Nucleus accumbens (tissue), 56 donors: ENCODE results near the gene ZNF835.

Experiments
- DNase-seq, 56 donors: peaks; one replicate each; lab custom pipeline; 2025; lab: John Stamatoyannopoulos, UW

ZNF835 gene

DNA sequence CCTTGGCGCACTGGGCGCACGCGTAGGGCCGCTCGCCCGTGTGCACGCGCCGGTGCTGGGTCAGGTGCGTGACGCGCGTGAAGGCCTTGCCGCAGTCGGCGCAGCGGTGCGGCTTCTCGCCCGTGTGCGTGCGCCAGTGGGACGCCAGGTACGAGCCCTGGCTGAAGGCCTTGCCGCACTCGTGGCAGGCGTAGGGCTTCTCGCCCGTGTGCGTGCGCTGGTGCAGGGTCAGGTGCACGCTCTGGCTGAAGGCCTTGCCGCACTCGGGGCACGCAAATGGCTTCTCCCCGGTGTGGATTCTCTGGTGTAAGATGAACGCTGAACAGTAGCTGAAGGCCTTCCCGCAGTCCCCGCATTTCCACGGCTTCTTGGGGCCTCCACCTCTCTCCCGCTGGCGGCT, 7.0 kb downstream of the ZNF835 start:
- no peak for DNase-seq

DNA sequence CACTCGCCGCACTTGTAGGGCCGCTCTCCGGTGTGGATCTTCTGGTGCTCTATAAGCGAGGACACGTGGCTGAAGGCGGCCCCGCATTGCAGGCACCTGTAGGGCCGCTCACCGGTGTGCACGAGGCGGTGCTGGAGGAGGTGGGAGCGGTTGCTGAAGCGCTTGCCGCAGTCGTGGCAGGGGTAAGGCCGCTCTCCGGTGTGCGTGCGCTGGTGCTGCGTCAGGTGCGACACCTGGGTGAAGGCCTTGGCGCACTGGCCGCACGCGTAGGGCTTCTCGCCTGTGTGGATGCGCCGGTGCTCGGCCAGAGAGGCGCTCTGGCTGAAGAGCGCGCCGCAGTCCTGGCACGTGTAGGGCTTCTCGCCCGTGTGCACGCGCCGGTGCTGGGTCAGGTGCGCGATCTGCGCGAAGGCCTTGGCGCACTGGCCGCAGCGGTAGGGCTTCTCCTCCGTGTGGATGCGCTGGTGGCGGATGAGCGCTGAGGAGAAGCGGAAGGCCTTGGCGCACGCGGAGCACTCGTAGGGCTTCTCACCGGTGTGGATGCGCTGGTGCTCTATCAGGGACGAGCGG, 7.5 kb downstream of the ZNF835 start:
- no peak for DNase-seq

DNA sequence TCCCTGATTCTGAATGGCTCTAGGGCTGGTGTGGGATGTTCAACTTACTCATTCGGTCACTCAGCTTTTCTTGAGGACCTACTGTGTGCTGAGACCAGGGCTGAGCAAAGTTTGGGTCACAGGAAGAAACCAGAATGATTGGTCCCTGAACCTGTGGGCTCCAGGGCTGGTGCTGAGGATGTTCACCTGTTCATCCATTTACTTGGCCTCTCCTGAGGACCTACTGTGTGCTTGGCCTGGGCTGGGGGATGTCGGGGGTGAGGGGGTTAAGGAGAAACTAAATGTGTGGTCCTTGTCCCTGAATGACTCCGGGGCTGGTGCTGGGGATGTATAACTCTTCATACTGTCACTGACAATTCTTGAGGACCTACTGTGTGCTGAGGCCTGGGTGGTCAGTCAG, 10.3 kb downstream of the ZNF835 start:
- DNase-seq: no peak

DNA sequence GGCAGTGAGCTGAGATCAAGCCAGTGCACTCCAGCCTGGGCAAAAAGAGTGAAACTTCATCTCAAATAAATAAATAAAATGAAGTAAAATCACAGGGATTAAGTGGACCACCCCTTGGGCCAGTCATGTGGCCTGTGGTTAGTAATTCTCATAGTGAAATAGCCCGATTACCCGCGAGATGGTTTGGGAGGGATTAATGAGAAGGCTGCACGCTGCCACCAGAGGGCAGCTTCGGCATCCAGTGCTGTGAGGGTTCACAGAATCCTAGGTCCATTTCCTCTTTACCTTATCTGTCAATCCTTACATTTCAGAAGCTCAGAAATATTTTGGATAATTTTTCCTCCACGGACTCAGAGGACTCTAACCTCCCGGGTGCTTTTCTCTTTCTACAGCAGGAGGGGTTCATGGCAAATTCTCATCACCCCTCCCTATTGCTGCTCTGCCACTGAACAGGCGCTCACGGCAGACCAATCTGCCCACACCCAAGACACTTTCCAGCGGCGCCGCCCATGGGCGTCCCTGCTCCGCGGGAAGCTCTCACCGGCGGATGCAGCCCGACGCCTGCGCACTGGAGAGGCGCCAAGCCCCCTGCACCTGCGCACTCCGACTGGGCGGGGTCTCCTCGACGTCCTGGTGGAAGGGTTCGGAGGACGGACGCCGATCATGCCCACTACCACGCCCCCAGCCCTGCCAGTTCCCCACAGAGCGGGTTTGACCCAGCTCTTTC, 11.0 kb downstream of the ZNF835 start:
- DNase-seq: peak in 22 of 56 donors; percentile 6 to 58 (median 33)

DNA sequence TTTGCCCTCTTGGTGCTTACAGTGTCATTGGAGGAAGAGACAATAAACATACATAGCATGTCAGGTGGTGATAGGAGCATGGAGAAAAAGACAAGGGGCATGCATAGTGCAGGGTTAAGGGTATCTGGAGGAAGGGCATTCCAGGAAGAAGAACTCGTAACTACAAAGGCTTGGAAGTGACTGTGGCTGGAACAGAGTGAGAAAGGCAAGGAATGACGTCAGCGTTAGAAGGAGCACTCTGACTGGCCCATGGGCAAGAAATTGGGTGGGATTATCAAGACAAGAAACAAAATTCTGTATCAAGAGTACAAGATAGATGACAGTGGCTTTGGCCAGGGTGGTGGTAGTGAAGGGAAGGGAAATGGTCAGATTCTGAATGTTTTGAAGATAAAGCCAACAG, 17.4 kb downstream of the ZNF835 start:
- no peak for DNase-seq

DNA sequence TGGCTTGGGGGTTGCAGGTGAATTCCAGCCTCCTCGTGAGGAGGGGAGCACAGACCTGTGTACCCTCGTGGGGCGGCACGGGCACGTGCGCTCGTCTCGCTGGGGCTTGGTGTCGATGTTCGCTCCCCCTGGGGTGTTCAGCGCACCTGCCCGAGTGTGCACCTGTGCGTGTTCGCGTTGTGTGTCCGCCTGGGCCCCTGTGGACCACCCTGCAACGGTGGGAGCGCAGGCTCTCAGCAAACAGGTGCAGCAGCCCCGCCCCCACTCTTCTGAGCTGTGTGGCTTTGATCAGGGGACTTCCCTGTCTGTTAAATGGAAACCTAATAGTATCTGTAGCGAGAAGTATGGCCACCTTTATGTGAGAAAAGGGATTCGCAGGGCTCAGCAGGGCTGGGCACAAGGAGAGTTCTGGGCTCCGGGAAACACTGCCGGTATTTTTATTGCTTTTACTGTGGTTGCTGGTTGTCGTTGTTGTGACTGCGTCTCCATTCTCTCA, 28.0 kb downstream of the ZNF835 start:
- DNase-seq: peak in 1 of 56 donors; percentile 27

DNA sequence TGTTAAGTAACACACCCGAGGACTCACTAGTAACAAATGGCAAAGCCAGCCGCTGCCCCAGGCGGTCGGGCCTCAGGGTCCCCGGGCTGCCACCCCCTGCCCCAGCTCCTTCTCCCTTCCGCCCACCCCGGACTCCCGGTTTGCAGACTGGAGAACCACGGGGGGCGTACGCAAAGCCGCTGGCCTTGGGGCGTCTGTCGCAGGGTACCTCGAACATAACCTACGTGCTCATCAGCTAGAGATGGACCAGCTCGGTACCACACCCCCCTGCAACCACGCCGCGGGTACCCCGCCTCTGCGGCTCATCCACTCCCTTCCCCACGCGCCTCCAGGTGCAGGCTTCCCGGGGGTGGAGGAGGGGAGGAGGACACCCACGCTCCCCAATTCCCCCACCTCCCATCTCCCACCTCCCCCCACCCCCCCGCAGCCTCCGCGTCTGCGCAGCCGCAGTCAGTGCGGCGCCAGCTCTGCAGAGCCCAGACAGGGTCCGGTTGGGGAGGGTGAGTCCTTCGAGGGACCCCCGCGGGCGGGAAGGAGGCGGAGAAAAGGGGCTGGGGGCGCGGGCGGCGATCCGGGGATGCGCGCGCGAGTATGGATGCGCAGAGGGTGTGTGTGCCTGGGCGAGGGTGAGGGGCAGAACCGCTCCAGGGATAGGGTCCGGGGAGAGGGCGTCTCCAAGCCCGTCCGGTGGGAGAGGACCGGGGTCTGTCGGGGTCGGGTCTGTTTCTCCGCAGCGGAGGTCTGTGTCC, 28.7 kb downstream of the ZNF835 start, which contains the start of gene SMIM17:
Gene SMIM17 (plus strand): TSS at position 449 of the 749 bp plus-strand sequence. CDS start 2,509 bp downstream, outside the sequence.
- DNase-seq: peak in 2 of 56 donors; percentile 1 to 53

DNA sequence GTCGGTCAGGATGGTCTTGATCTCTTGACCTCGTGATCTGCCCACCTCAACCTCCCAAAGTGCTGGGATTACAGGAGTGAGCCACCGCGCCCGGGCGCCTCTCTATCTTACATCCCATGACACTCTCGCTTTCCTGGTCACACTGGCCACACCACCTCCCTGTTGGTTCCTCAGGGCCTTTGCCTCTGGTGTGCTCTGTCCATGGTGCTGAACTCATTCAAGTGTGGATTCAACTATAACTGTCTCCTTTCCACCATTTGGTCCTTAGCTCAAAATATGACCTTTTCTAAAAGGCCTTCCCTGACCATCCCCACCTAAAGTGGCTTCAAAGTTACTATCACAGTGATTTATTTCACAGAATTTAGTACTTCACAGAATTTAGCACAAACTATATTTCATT, 32.3 kb downstream of the ZNF835 start:
- DNase-seq: no peak

DNA sequence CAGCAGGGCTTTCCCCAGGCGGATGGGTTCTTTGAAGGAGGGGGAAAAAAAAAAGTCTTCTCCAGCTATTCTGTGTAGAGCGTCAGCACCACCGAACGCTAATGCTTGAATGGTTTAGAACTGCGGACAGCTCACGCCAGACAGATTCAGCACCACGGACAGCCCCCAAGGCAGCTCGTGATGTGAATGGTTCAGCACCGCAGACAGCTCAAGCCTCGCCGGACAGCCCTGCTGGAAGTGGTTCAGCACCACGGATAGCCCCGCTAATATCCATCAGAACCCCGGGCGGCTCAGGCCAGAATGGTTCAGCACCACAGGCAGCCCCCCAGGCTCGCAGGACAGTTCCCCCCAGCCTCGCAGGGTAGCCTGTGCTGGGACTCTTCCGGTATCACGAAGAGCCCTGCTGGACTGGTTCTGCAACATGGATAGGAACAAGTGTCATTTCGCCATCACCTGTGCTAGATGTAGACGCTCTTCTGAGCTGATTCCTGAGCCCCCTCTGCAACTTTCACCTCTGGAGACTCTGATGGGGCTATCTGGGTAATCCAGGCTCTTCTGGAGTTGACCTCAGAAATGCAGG, 33.5 kb downstream of the ZNF835 start:
- peak in 46 of 56 donors; percentile 5 to 79 (median 44) for DNase-seq

DNA sequence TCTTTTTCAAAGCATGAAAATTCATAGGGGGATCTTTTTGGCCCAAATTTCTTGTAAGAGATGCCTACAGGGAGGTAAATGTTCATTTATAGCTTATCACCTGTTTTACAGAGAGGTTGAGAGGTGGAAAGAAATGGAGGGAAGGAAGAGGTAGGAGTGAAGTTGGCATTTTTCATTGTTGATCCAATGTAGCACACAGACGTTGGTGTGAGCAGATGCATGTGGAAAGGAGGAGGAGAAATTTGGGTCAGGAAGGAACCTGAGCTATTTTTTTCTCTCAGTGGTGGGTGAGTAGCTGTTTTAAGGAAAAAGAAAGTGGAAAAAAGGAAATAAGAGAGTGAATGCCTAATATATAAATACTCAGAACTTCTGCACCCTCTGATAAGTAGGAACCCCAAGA, 38.5 kb downstream of the ZNF835 start:
- DNase-seq: peak in 1 of 56 donors; percentile 12

DNA sequence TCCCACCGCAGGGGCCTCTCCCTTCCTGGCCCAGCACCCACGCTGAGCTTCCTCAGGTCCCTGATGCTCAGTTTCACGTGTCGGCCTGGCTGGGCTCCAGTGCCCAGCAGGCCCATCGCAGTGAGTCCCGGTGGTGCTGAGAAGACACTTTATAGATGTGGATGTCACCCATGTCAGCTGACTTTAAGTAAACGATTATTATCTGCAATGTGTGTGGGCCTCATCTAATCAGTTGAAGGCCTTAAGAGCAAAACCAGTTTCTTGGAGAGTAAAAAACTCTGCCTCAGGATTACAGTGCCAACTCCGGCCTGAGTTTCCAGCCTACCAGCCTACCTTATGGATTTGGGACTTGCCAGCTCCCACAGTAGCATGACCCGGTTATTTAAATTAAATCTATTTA, 45.8 kb downstream of the ZNF835 start:
- DNase-seq: no peak

DNA sequence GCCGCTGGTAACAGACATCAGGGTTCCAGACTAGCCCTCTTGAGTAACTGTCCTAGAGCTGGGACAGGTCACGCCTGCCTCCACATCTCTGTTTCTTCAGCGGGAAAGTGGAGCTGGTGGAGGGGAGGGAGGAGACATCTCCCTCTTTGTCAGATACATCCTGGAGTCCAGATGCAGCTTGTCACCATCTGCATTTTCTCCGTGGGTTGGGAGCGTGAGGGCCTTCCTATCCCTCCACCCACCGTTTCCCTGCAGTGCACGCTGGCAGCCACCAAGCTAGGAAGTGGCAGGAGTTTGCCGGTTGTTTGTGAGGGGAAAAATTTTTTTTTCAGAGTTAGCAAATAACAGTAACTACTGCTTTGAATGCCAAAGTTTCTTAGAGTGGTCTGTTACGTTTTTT, 48.6 kb downstream of the ZNF835 start:
- no peak for DNase-seq

DNA sequence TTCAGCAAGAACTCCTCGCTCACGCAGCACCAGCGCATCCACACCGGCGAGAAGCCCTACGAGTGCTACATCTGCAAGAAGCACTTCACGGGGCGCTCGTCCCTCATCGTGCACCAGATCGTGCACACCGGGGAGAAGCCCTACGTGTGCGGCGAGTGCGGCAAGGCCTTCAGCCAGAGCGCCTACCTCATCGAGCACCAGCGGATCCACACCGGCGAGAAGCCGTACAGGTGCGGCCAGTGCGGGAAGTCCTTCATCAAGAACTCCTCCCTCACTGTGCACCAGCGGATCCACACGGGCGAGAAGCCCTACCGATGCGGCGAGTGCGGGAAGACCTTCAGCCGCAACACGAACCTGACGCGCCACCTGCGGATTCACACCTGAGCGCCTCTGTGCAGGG, 49.2 kb downstream of the ZNF835 start:
- no peak for DNase-seq

DNA sequence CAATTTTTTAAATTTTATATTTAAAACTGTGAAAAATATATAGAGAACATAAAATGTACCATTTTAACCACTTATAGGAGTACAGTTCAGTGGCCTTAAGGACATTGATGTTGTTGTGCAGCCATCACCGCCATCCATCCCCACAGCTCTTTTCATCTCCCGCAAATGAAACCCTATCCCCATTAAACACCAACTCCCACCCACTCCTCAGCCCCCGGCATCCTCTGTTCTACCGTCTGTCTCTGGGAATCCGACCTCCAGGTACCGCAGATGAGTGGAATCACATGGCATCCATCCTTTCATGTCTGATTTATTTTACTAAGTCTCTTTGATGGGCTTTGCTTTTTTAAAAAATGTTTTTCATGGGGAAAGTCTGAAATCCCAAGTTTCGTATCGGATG, 52.4 kb downstream of the ZNF835 start:
- DNase-seq: no peak

DNA sequence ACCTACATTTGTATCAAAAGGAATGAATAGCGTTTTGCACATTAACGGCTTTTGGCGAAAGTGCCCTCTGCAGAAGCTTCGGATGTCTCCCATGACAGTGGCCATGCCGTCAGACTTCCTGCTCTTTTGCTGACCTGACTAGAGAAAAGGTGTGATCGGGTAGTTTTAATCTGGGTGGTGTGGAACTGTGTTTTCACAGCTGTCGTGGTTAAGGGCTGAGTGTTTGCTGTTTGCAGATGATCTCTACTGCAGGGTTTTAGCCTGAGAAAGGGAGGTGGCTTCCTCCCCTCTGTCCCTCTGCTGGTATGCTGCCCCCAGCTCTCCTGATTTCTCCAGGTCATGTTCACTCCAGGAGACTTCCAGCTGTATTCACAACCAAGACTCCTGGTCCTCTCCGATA, 54.0 kb downstream of the ZNF835 start:
- DNase-seq: no peak

DNA sequence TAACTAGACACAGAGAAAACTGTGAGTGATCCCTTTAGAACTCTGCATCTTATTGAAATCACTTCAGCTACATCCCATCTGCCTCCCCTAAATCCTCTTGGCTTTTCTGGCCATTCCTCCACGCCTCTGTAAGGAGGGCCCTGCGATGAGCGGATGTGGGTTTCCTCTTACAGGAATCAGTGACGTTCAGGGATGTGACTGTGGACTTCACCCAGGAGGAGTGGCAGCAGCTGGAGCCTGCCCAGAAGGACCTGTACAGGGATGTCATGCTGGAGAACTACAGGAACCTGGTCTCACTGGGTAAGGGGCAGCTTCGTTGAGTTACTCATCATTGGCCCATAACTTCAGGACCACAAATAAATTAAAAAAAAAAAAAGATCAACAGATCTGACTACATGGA, 57.9 kb downstream of the ZNF835 start:
- no peak for DNase-seq

DNA sequence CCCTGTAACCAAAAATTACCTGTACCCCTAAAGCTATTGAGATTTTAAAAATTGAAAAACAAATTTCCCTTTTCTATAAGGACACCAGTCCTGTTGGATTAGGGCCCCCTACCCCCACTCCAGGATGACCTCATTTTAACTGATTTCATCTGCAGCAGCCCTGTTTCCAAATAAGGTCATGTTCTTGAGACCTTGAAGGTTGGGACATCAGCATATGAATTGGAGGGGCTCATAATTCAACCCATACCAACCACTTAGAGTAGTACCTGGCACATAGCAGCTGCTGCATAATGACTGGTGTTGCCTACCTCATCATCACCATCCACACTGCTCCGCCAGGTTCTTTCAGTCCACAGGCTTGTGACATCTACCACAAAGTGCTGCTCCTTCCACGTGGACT, 58.8 kb downstream of the ZNF835 start:
- DNase-seq: no peak
